Ovary (tissue), 3 donors: Measurements from ENCODE around the gene PIAS1.

Source experiments
- POLR2A ChIP-seq: fragments of 450-650 bp; IDR thresholded peaks from one replicate; pipeline ENCODE4 v1.6.1; 2017; ENCODE audit warnings: antibody characterized with exemption, mild to moderate bottlenecking, moderate library complexity
- TF ChIP-seq, protein P1 (sequence below), 3 donors: fragments of 450-650 bp in 2 of 3; fragments of 200-600 bp in 1 of 3; IDR thresholded peaks; one replicate each; pipeline versions ENCODE4 v1.5.1 to v1.8.0; 2016 to 2022; ENCODE audit warnings: antibody characterized with exemption in 3 of 3, mild to moderate bottlenecking in 1 of 3
- donor health status: DM: no; HTN: no; CAD: no.

GRCh38 chr15:68199340-68199739 lies 145.2 kb downstream of the PIAS1 start:
- TF ChIP-seq, protein P1, sequence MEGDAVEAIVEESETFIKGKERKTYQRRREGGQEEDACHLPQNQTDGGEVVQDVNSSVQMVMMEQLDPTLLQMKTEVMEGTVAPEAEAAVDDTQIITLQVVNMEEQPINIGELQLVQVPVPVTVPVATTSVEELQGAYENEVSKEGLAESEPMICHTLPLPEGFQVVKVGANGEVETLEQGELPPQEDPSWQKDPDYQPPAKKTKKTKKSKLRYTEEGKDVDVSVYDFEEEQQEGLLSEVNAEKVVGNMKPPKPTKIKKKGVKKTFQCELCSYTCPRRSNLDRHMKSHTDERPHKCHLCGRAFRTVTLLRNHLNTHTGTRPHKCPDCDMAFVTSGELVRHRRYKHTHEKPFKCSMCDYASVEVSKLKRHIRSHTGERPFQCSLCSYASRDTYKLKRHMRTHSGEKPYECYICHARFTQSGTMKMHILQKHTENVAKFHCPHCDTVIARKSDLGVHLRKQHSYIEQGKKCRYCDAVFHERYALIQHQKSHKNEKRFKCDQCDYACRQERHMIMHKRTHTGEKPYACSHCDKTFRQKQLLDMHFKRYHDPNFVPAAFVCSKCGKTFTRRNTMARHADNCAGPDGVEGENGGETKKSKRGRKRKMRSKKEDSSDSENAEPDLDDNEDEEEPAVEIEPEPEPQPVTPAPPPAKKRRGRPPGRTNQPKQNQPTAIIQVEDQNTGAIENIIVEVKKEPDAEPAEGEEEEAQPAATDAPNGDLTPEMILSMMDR (IDR thresholded peaks at IDR 0.05) = no peak
- TF ChIP-seq POLR2A = no peak
